ENCODE measurements around the gene SMOC2. TPM values are rescaled to one million over a fixed set of nuclear protein-coding genes. Genes with fewer than 3 reads are reported as not detected.

Gene SMOC2
- total and polyA plus RNA-seq, 2 of the 4 experiments (the other 2 are of a cell fraction), result not detected

GRCh38 chr6:168667428-168667805, 226.4 kb downstream of the SMOC2 start:
- Histone ChIP-seq H3K36me3 (ENCODE audit: control insufficient read depth, insufficient read depth, low read length) (no peaks in the 10 kb centered on the region), H4K91ac (ENCODE audit: insufficient read depth, low read depth, low read length) (no peak overlapping the region), H3K27ac (ENCODE audit: insufficient read depth, low read length) (no peak overlapping the region), H3K18ac (ENCODE audit: low read depth, low read length) (no peak overlapping the region), H2AK9ac (replicated peaks; ENCODE audit: low read depth, low read length, poor library complexity) (no peak overlapping the region), H2BK120ac (ENCODE audit: low read depth, low read length) (no peak overlapping the region), H4K8ac (ENCODE audit: low read depth in 2 of 2, low read length in 2 of 2) (no peak overlapping the region), H3K56ac (ENCODE audit: extremely low read depth, insufficient read depth, low read length) (no peak overlapping the region), H3K14ac (replicated peaks; ENCODE audit: low read depth, low read length) (no peak overlapping the region), H4K5ac (ENCODE audit: low read depth, low read length) (no peak overlapping the region), H3K79me1 (ENCODE audit: low read depth in 1 of 2, low read length in 2 of 2) (no peaks in the 10 kb centered on the region), H3K9me1 (ENCODE audit: insufficient read depth, low read length) (no peaks in the 10 kb centered on the region), H3K4me2 (ENCODE audit: low read depth, low read length) (no peak overlapping the region), H4K20me1 (ENCODE audit: insufficient read depth, low read length) (no peaks in the 10 kb centered on the region), H2AK5ac (ENCODE audit: low read depth, low read length) (no peak overlapping the region), H2BK5ac (ENCODE audit: low read depth, low read length, poor library complexity, severe bottlenecking) (no peak overlapping the region), H3K9ac (ENCODE audit: low read depth, low read length) (no peak overlapping the region), H3K4me1 (ENCODE audit: control insufficient read depth, insufficient read depth, low read length) (no peaks in the 10 kb centered on the region), H3K4me3 (ENCODE audit: insufficient read depth, low read depth, low read length) (no peak overlapping the region), H3K9me3 (ENCODE audit: control insufficient read depth, insufficient read depth, low read length) (peaks cover 37% of the 10 kb centered on the region), H3K4ac (ENCODE audit: low read depth, low read length) (no peak overlapping the region), H2AFZ (replicated peaks; ENCODE audit: low read length, poor library complexity) (no peak overlapping the region), H3K27me3 (ENCODE audit: control insufficient read depth, insufficient read depth, low read length) (no peaks in the 10 kb centered on the region), H3K23ac (ENCODE audit: low read depth, low read length) (no peak overlapping the region), H2BK15ac (ENCODE audit: low read depth, low read length) (no peak overlapping the region), H2BK20ac (ENCODE audit: low read depth, low read length) (no peak overlapping the region)
- DNase-seq (no peak), ATAC-seq (ENCODE audit: low read depth) (no peak)
- in situ Hi-C loops (cut with MboI; ENCODE audit: low sequenced_read_pairs) (no loop called here), intact Hi-C loops (cut with micrococcal nuclease) (no loop called here), dilution Hi-C loops (cut with HindIII; ENCODE audit: low sequenced_read_pairs, unreplicated experiment) (no loop called here)
- no TSS peak for BruUV-seq (replicated peaks)
- TF ChIP-seq RCOR1 (IDR thresholded peaks at IDR 0.05; ENCODE audit: insufficient replicate concordance, low read length), result no peak
- no peak for TF ChIP-seq FOS (IDR thresholded peaks at IDR 0.05; ENCODE audit: low read depth, low read length)
- TF ChIP-seq MAZ (IDR thresholded peaks at IDR 0.05; ENCODE audit: borderline replicate concordance, low read depth, low read length), result no peak
- TF ChIP-seq MAFK (IDR thresholded peaks at IDR 0.05; ENCODE audit: low read depth, low read length), result no peak
- no peak for TF ChIP-seq USF2 (IDR thresholded peaks at IDR 0.05; ENCODE audit: low read depth, low read length)
- TF ChIP-seq POLR2A (IDR thresholded peaks at IDR 0.05; ENCODE audit: low read depth, low read length), result no peak
- no peak for TF ChIP-seq CHD1 (IDR thresholded peaks at IDR 0.05; ENCODE audit: low read depth, low read length)
- TF ChIP-seq RFX5 (IDR thresholded peaks at IDR 0.05; ENCODE audit: low read depth, low read length), result no peak
- no peak for TF ChIP-seq ELK1 (IDR thresholded peaks at IDR 0.05; ENCODE audit: borderline replicate concordance, low read depth, low read length)
- TF ChIP-seq NFE2L2 (IDR thresholded peaks at IDR 0.05; ENCODE audit: low read depth, low read length), result no peak
- no peak for TF ChIP-seq BHLHE40 (IDR thresholded peaks at IDR 0.05; ENCODE audit: low read depth, low read length)
- TF ChIP-seq MXI1 (IDR thresholded peaks at IDR 0.05; ENCODE audit: borderline replicate concordance, low read depth, low read length), result no peak
- TF ChIP-seq CEBPB (IDR thresholded peaks at IDR 0.05; ENCODE audit: low read depth, low read length), result no peak
- no peak for TF ChIP-seq RAD21 (IDR thresholded peaks at IDR 0.05; ENCODE audit: low read length)
- TF ChIP-seq SMC3 (IDR thresholded peaks at IDR 0.05; ENCODE audit: low read depth, low read length), result no peak
- TF ChIP-seq CTCF (conservative IDR thresholded peaks at IDR 0.05; ENCODE audit: low read depth, low read length), result no peak
- ChIA-PET POLR2A (ENCODE audit: unreplicated experiment) (no interaction called here), CTCF (no interaction called here)
- 90% methylated on average over 2 of the region's 7 CpGs; no CpG with 5 or more reads in 1 of the 2 experiments for WGBS, 2 experiments (ENCODE audit: extremely low coverage in 2 of 2, insufficient read length in 1 of 2)

Data from IMR-90 (cell line).